ENCODE data around the gene ZNF148.

- TF ChIP-seq POLR2AphosphoS5 (IDR thresholded peaks at IDR 0.05; ENCODE audit: low read depth) (no peak), REST (IDR thresholded peaks at IDR 0.05; ENCODE audit: insufficient replicate concordance, low read depth) (no peak)
- TF ChIP-seq, protein P1, sequence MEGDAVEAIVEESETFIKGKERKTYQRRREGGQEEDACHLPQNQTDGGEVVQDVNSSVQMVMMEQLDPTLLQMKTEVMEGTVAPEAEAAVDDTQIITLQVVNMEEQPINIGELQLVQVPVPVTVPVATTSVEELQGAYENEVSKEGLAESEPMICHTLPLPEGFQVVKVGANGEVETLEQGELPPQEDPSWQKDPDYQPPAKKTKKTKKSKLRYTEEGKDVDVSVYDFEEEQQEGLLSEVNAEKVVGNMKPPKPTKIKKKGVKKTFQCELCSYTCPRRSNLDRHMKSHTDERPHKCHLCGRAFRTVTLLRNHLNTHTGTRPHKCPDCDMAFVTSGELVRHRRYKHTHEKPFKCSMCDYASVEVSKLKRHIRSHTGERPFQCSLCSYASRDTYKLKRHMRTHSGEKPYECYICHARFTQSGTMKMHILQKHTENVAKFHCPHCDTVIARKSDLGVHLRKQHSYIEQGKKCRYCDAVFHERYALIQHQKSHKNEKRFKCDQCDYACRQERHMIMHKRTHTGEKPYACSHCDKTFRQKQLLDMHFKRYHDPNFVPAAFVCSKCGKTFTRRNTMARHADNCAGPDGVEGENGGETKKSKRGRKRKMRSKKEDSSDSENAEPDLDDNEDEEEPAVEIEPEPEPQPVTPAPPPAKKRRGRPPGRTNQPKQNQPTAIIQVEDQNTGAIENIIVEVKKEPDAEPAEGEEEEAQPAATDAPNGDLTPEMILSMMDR (IDR thresholded peaks at IDR 0.05; ENCODE audit: insufficient read depth, low read length) = no peak
Measured at GRCh38 chr3:125402639-125403038, 27.5 kb upstream of the ZNF148 start.
